ENCODE results near the gene ATE1. TPM values are rescaled to one million over a fixed set of nuclear protein-coding genes. Genes with fewer than 3 reads are reported as not detected.

Gene ATE1
- total and polyA plus RNA-seq, 2 of the 4 experiments (the other 2 are of a cell fraction) = 6.4 to 27.8 TPM

DNA sequence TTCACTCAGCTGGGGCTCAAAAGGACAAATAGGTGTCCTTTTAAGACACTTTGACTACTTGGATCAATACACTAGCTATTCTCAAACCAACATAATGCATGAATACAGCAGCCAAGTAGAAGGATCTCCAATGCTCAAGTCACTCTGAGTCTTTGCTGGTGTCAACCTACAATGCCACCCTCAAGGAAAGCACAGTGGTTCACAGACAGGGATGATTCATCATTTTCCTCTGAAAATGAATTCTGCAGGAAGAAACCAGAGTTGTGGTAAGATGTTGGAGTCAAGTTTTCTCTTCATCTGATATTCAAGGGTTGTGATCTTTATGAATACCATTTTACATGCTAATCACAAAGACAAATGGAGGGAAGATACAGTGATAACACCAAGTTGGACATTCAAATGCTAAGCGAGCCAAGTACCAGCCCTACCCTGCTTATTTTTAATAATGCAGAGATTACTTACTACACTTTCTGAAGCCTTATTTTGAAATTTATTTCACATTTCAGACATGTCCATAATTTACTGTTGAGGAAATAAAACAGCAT is 186.5 kb downstream of the ATE1 start:
- H3K36me3 ChIP-seq (ENCODE audit: control insufficient read depth, insufficient read depth, low read length) = peaks cover 3% of the 10 kb centered on the region; the same call in 1 of the 2 replicates
- H3K4ac ChIP-seq (ENCODE audit: low read depth, low read length) = no peak overlapping the region
- no peak overlapping the region for H4K5ac ChIP-seq (ENCODE audit: low read depth, low read length)
- no peak overlapping the region for H2BK15ac ChIP-seq (ENCODE audit: low read depth, low read length)
- no peak overlapping the region for H3K27ac ChIP-seq (ENCODE audit: insufficient read depth, low read length)
- H2BK120ac ChIP-seq (ENCODE audit: low read depth, low read length) = no peak overlapping the region
- no peak overlapping the region for H3K18ac ChIP-seq (ENCODE audit: low read depth, low read length)
- H2AK5ac ChIP-seq (ENCODE audit: low read depth, low read length) = no peak overlapping the region
- POLR2A ChIA-PET (ENCODE audit: unreplicated experiment) = no interaction called here
- no peak overlapping the region for H2AFZ ChIP-seq (replicated peaks; ENCODE audit: low read length, poor library complexity)
- no peak overlapping the region for H2AK9ac ChIP-seq (replicated peaks; ENCODE audit: low read depth, low read length, poor library complexity)
- TSS peak; percentile 55 for BruUV-seq (replicated peaks)
- no peak overlapping the region for H3K4me3 ChIP-seq (ENCODE audit: insufficient read depth, low read depth, low read length)
- no peak overlapping the region for H3K9ac ChIP-seq (ENCODE audit: low read depth, low read length)
- H4K8ac ChIP-seq (ENCODE audit: low read depth in 2 of 2, low read length in 2 of 2) = no peak overlapping the region
- ATAC-seq (ENCODE audit: low read depth) = no peak
- no CpG with 5 or more reads among the region's 1 CpG for WGBS, 2 experiments (ENCODE audit: extremely low coverage in 2 of 2, insufficient read length in 1 of 2)
- DNase-seq = peak; percentile 5
- H4K91ac ChIP-seq (ENCODE audit: insufficient read depth, low read depth, low read length) = no peak overlapping the region
- H3K79me1 ChIP-seq (ENCODE audit: low read depth in 1 of 2, low read length in 2 of 2) = no peaks in the 10 kb centered on the region
- no peaks in the 10 kb centered on the region for H3K4me1 ChIP-seq (ENCODE audit: control insufficient read depth, insufficient read depth, low read length)
- no peak overlapping the region for H3K23ac ChIP-seq (ENCODE audit: low read depth, low read length)
- TF ChIP-seq RFX5 (IDR thresholded peaks at IDR 0.05; ENCODE audit: low read depth, low read length) = no peak
- TF ChIP-seq NFE2L2 (IDR thresholded peaks at IDR 0.05; ENCODE audit: low read depth, low read length) = no peak
- no peak for TF ChIP-seq MAZ (IDR thresholded peaks at IDR 0.05; ENCODE audit: borderline replicate concordance, low read depth, low read length)
- no peak for TF ChIP-seq CTCF (conservative IDR thresholded peaks at IDR 0.05; ENCODE audit: low read depth, low read length)
- TF ChIP-seq RCOR1 (IDR thresholded peaks at IDR 0.05; ENCODE audit: insufficient replicate concordance, low read length) = no peak
- TF ChIP-seq, protein P1, sequence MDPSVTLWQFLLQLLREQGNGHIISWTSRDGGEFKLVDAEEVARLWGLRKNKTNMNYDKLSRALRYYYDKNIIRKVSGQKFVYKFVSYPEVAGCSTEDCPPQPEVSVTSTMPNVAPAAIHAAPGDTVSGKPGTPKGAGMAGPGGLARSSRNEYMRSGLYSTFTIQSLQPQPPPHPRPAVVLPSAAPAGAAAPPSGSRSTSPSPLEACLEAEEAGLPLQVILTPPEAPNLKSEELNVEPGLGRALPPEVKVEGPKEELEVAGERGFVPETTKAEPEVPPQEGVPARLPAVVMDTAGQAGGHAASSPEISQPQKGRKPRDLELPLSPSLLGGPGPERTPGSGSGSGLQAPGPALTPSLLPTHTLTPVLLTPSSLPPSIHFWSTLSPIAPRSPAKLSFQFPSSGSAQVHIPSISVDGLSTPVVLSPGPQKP (IDR thresholded peaks at IDR 0.05; ENCODE audit: borderline replicate concordance, low read depth, low read length) = no peak
- no peak for TF ChIP-seq SMC3 (IDR thresholded peaks at IDR 0.05; ENCODE audit: low read depth, low read length)
- no peak for TF ChIP-seq CEBPB (IDR thresholded peaks at IDR 0.05; ENCODE audit: low read depth, low read length)
- TF ChIP-seq CHD1 (IDR thresholded peaks at IDR 0.05; ENCODE audit: low read depth, low read length) = no peak
- no peak for TF ChIP-seq RAD21 (IDR thresholded peaks at IDR 0.05; ENCODE audit: low read length)
- no peak for TF ChIP-seq FOS (IDR thresholded peaks at IDR 0.05; ENCODE audit: low read depth, low read length)
- TF ChIP-seq BHLHE40 (IDR thresholded peaks at IDR 0.05; ENCODE audit: low read depth, low read length) = no peak
- TF ChIP-seq, protein P2, sequence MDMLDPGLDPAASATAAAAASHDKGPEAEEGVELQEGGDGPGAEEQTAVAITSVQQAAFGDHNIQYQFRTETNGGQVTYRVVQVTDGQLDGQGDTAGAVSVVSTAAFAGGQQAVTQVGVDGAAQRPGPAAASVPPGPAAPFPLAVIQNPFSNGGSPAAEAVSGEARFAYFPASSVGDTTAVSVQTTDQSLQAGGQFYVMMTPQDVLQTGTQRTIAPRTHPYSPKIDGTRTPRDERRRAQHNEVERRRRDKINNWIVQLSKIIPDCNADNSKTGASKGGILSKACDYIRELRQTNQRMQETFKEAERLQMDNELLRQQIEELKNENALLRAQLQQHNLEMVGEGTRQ (IDR thresholded peaks at IDR 0.05; ENCODE audit: low read depth, low read length) = no peak
- TF ChIP-seq MXI1 (IDR thresholded peaks at IDR 0.05; ENCODE audit: borderline replicate concordance, low read depth, low read length) = no peak
- TF ChIP-seq POLR2A (IDR thresholded peaks at IDR 0.05; ENCODE audit: low read depth, low read length) = no peak
- no peak for TF ChIP-seq MAFK (IDR thresholded peaks at IDR 0.05; ENCODE audit: low read depth, low read length)
- H2BK5ac ChIP-seq (ENCODE audit: low read depth, low read length, poor library complexity, severe bottlenecking) = no peak overlapping the region
- no peaks in the 10 kb centered on the region for H3K9me3 ChIP-seq (ENCODE audit: control insufficient read depth, insufficient read depth, low read length)
- H3K14ac ChIP-seq (replicated peaks; ENCODE audit: low read depth, low read length) = no peak overlapping the region
- intact Hi-C loops (cut with micrococcal nuclease) (loop anchor here (2.0 kb wide), 1 partner anchor 145 kb away; no protein-coding TSS in a partner anchor), dilution Hi-C loops (cut with HindIII; ENCODE audit: low sequenced_read_pairs, unreplicated experiment) (no loop called here), in situ Hi-C loops (cut with MboI; ENCODE audit: low sequenced_read_pairs) (no loop called here)
- H2BK20ac ChIP-seq (ENCODE audit: low read depth, low read length) = no peak overlapping the region
- CTCF ChIA-PET = interaction anchor here (0.6 to 1.3 kb wide), 3 partner anchors 10 to 793 kb away, joined by 3 to 4 read pairs (median 3); no protein-coding TSS in a partner anchor
- no peaks in the 10 kb centered on the region for H3K9me1 ChIP-seq (ENCODE audit: insufficient read depth, low read length)
- no peaks in the 10 kb centered on the region for H4K20me1 ChIP-seq (ENCODE audit: insufficient read depth, low read length)
- H3K27me3 ChIP-seq (ENCODE audit: control insufficient read depth, insufficient read depth, low read length) = peaks cover 3% of the 10 kb centered on the region
- H3K56ac ChIP-seq (ENCODE audit: extremely low read depth, insufficient read depth, low read length) = no peak overlapping the region
- no peak overlapping the region for H3K4me2 ChIP-seq (ENCODE audit: low read depth, low read length)
